Body of pancreas (tissue), 4 donors: ENCODE data around the gene ABHD18. TPM values are rescaled to one million over a fixed set of nuclear protein-coding genes. Genes with fewer than 3 reads are reported as not detected.

ENCODE experiments used
- ATAC-seq: fragments of 150-250 bp; one replicate; pipeline ENCODE4 v1.9.1; 2016
- DNase-seq, 4 donors: peaks; one replicate each; pipeline ENCODE4 v3.0.0-alpha.2; 2019
- H3K27ac ChIP-seq, 4 donors: fragments of 200-600 bp; sonication (generic); 1 replicate in 3 of 4; 2 replicates in 1 of 4; pipeline versions ENCODE4 v1.5.1 to v1.6.1; 2016 to 2019; ENCODE audit warnings: mild to moderate bottlenecking in 1 of 4, mixed read lengths in 1 of 4, moderate library complexity in 1 of 4
- H3K27me3 ChIP-seq, 2 donors: fragments of 200-600 bp; sonication (generic); one replicate each; pipeline ENCODE4 v1.6.0; 2016; ENCODE audit warnings: mild to moderate bottlenecking in 1 of 2
- H3K36me3 ChIP-seq, 2 donors: fragments of 200-600 bp; sonication (generic); replicated peaks in 1 of 2; 2 replicates each; pipeline ENCODE4 v1.5.1; 2016; ENCODE audit warnings: low read depth in 2 of 2; ENCODE audit not compliant: insufficient read depth in 1 of 2
- H3K4me1 ChIP-seq: fragments of 200-600 bp; sonication (generic); one replicate; pipeline ENCODE4 v1.6.0; 2016
- H3K4me3 ChIP-seq, 2 donors: fragments of 200-600 bp; sonication (generic); 1 replicate in 1 of 2; 2 replicates in 1 of 2; pipeline ENCODE4 v1.5.1; 2016 to 2019
- H3K9me3 ChIP-seq, 3 donors: fragments of 200-600 bp; sonication (generic); 1 replicate in 2 of 3; 2 replicates in 1 of 3; pipeline ENCODE4 v1.5.1; 2016
- CTCF ChIP-seq, 7 experiments: fragments of 450-650 bp in 4 of 7; fragments of 200-600 bp in 3 of 7; sonication (generic) in 3 of 7; IDR thresholded peaks; one replicate each; pipeline ENCODE4 v1.5.1; 2016 to 2019; ENCODE audit warnings: antibody characterized with exemption in 7 of 7
- POLR2A ChIP-seq, 3 donors: fragments of 450-650 bp; IDR thresholded peaks; one replicate each; pipeline ENCODE4 v1.6.1; 2016; ENCODE audit warnings: antibody characterized with exemption in 3 of 3, mild to moderate bottlenecking in 2 of 3
- WGBS, 2 donors: methylation state at CpG; one replicate each; pipeline ENCODE4 v1.1.5; 2017; 5-methylcytosine and 5-hydroxymethylcytosine counted together
- intact Hi-C: fragments of 100-400 bp; cut with DNase I; formaldehyde crosslinking; loops from one replicate; pipeline ENCODE4 v1.15.1; 2023
- total RNA-seq, 2 donors: library from RNA; depleted of rRNA; stranded (reverse); fragments of >200 nt; gene quantifications; one replicate each; pipeline ENCODE4 v1.1.0, GENCODE V29; 2016

The ABHD18 gene
- total RNA-seq, 2 donors from 2014 or later = 10.1 to 10.5 TPM

- intact Hi-C loops = no loop called here
- Histone ChIP-seq H3K4me1 (no peaks in the 10 kb centered on the region), H3K36me3 (no peaks in the 10 kb centered on the region), H3K9me3 (no peaks in the 10 kb centered on the region), H3K27me3 (no peaks in the 10 kb centered on the region), H3K4me3 (no peak overlapping the region), H3K27ac (no peak overlapping the region)
- 97 to 100% methylated on average over 2 of the region's 2 CpGs for WGBS, 2 donors
- TF ChIP-seq CTCF (IDR thresholded peaks at IDR 0.05) (no peak), POLR2A (IDR thresholded peaks at IDR 0.05) (no peak)
- DNase-seq (no peak), ATAC-seq (no peak)
Measured at GRCh38 chr4:127978930-127979329, 13.7 kb downstream of the ABHD18 start.

GRCh38 chr4:127982445-127982844 lies 17.2 kb downstream of the ABHD18 start:
- intact Hi-C loops = no loop called here
- DNase-seq = no peak
- H3K4me3 ChIP-seq = no peak overlapping the region
- WGBS, 2 donors = 63 to 81% methylated on average over 2 of the region's 2 CpGs
- no peaks in the 10 kb centered on the region for H3K4me1 ChIP-seq
- H3K27me3 ChIP-seq = no peaks in the 10 kb centered on the region
- H3K9me3 ChIP-seq = no peaks in the 10 kb centered on the region
- TF ChIP-seq CTCF (IDR thresholded peaks at IDR 0.05) (no peak), POLR2A (IDR thresholded peaks at IDR 0.05) (no peak)
- no peak overlapping the region for H3K27ac ChIP-seq
- H3K36me3 ChIP-seq = no peaks in the 10 kb centered on the region
- no peak for ATAC-seq

- DNase-seq (no peak), ATAC-seq (no peak)
- no peaks in the 10 kb centered on the region for H3K27me3 ChIP-seq
- intact Hi-C loops = no loop called here
- no peaks in the 10 kb centered on the region for H3K4me1 ChIP-seq
- no peaks in the 10 kb centered on the region for H3K36me3 ChIP-seq
- WGBS, 2 donors = 90 to 100% methylated on average over 1 of the region's 1 CpG
- H3K27ac ChIP-seq = no peak overlapping the region
- H3K9me3 ChIP-seq = no peaks in the 10 kb centered on the region
- no peak for TF ChIP-seq POLR2A (IDR thresholded peaks at IDR 0.05)
- no peak for TF ChIP-seq CTCF (IDR thresholded peaks at IDR 0.05)
- H3K4me3 ChIP-seq = no peak overlapping the region
Measured at GRCh38 chr4:127985989-127986388, 20.8 kb downstream of the ABHD18 start.

GRCh38 chr4:127988638-127989037 lies 23.4 kb downstream of the ABHD18 start:
- H3K36me3 ChIP-seq = no peaks in the 10 kb centered on the region
- no peak overlapping the region for H3K27ac ChIP-seq
- 81 to 93% methylated on average over 6 of the region's 6 CpGs for WGBS, 2 donors
- no peak overlapping the region for H3K4me3 ChIP-seq
- H3K27me3 ChIP-seq = no peaks in the 10 kb centered on the region
- no peaks in the 10 kb centered on the region for H3K9me3 ChIP-seq
- TF ChIP-seq CTCF (IDR thresholded peaks at IDR 0.05) = no peak
- TF ChIP-seq POLR2A (IDR thresholded peaks at IDR 0.05) = no peak
- ATAC-seq = no peak
- H3K4me1 ChIP-seq = no peaks in the 10 kb centered on the region
- DNase-seq = no peak
- intact Hi-C loops = no loop called here

- Histone ChIP-seq H3K27ac (no peak overlapping the region), H3K27me3 (no peaks in the 10 kb centered on the region), H3K4me3 (no peak overlapping the region), H3K9me3 (no peaks in the 10 kb centered on the region), H3K4me1 (no peaks in the 10 kb centered on the region), H3K36me3 (no peaks in the 10 kb centered on the region)
- intact Hi-C loops = no loop called here
- no peak for TF ChIP-seq POLR2A (IDR thresholded peaks at IDR 0.05)
- no peak for TF ChIP-seq CTCF (IDR thresholded peaks at IDR 0.05)
- no peak for ATAC-seq
- DNase-seq = no peak
- 81 to 88% methylated on average over 2 of the region's 2 CpGs for WGBS, 2 donors
Measured at GRCh38 chr4:127993151-127993550, 27.9 kb downstream of the ABHD18 start.
